Thoracic aorta (tissue), 2 donors: ENCODE measurements around the gene PHF23. TPM values are rescaled to one million over a fixed set of nuclear protein-coding genes. Genes with fewer than 3 reads are reported as not detected.
A peak's percentile ranks its signal among the peaks of the same experiment; 100 is the strongest.

Experiments used
- ATAC-seq: fragments of 150-250 bp; one replicate; pipeline ENCODE4 v1.8.0; 2017; ENCODE audit warnings: low read depth; ENCODE audit not compliant: insufficient number of reproducible peaks, low FRiP score
- DNase-seq: peaks from one replicate; pipeline ENCODE4 v3.0.0-alpha.2; 2020; ENCODE audit warnings: low spot score
- H3K27ac ChIP-seq, 2 donors: fragments of 200-600 bp; sonication (generic); 1 replicate in 1 of 2; 2 replicates in 1 of 2; pipeline ENCODE4 v1.5.1; 2016; ENCODE audit warnings: mild to moderate bottlenecking in 2 of 2, moderate library complexity in 2 of 2
- H3K27me3 ChIP-seq: fragments of 200-600 bp; sonication (generic); replicated peaks from 2 replicates; pipeline ENCODE4 v1.6.0; 2016; ENCODE audit warnings: mild to moderate bottlenecking; ENCODE audit not compliant: insufficient read depth
- H3K36me3 ChIP-seq: fragments of 200-600 bp; sonication (generic); one replicate; pipeline ENCODE4 v1.5.1; 2016
- H3K4me1 ChIP-seq, 2 donors: fragments of 200-600 bp; sonication (generic); 1 replicate in 1 of 2; 2 replicates in 1 of 2; pipeline versions ENCODE4 v1.5.1 to v1.6.0; 2016; ENCODE audit warnings: low read depth in 2 of 2, mild to moderate bottlenecking in 1 of 2; ENCODE audit not compliant: control insufficient read depth in 1 of 2
- H3K4me3 ChIP-seq: fragments of 200-600 bp; sonication (generic); 2 replicates; pipeline ENCODE4 v1.5.1; 2016; ENCODE audit warnings: mild to moderate bottlenecking
- H3K9me3 ChIP-seq: fragments of 200-600 bp; sonication (generic); 2 replicates; pipeline ENCODE4 v1.5.1; 2016
- total RNA-seq, 2 donors: library from RNA; depleted of rRNA; stranded (reverse); fragments of >200 nt; gene quantifications; one replicate each; pipeline versions ENCODE4 v1.1.0 to v1.2.3, GENCODE V29; 2016
- TF ChIP-seq, protein P1 (sequence below): fragments of 200-600 bp; sonication (generic); IDR thresholded peaks from one replicate; pipeline ENCODE4 v1.5.1; 2019; ENCODE audit warnings: antibody characterized with exemption

PHF23 gene
- total RNA-seq, 2 donors from 2014 or later: 25.1 to 44.7 TPM

- ATAC-seq (peak; percentile 52), DNase-seq (peak; percentile 85)
- Histone ChIP-seq H3K9me3 (no peaks in the 10 kb centered on the region), H3K4me3 (peak within 1 kb of the TSS; percentile 98), H3K27ac (peak within 1 kb of the TSS; percentile 99), H3K4me1 (peaks cover 18 to 36% of the 10 kb centered on the region in 2 donors), H3K36me3 (peaks cover 12% of the 10 kb centered on the region), H3K27me3 (no peaks in the 10 kb centered on the region)
- TF ChIP-seq, protein P1, sequence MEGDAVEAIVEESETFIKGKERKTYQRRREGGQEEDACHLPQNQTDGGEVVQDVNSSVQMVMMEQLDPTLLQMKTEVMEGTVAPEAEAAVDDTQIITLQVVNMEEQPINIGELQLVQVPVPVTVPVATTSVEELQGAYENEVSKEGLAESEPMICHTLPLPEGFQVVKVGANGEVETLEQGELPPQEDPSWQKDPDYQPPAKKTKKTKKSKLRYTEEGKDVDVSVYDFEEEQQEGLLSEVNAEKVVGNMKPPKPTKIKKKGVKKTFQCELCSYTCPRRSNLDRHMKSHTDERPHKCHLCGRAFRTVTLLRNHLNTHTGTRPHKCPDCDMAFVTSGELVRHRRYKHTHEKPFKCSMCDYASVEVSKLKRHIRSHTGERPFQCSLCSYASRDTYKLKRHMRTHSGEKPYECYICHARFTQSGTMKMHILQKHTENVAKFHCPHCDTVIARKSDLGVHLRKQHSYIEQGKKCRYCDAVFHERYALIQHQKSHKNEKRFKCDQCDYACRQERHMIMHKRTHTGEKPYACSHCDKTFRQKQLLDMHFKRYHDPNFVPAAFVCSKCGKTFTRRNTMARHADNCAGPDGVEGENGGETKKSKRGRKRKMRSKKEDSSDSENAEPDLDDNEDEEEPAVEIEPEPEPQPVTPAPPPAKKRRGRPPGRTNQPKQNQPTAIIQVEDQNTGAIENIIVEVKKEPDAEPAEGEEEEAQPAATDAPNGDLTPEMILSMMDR: no peak
Observed at GRCh38 chr17:7252176-7253043, 13.2 kb upstream of the PHF23 start, which contains the start of gene ELP5. ELP5 (plus strand) TSS chr17:7252215; CDS start chr17:7252551, 336 bp downstream.

GRCh38 chr17:7251661-7252175, 12.5 kb upstream of the PHF23 start, which contains the start of gene CTDNEP1:
CTDNEP1 (minus strand) TSS chr17:7251734; CDS start chr17:7251296, 438 bp downstream.
- H3K27ac ChIP-seq: peak within 1 kb of the TSS; percentile 99

DNA sequence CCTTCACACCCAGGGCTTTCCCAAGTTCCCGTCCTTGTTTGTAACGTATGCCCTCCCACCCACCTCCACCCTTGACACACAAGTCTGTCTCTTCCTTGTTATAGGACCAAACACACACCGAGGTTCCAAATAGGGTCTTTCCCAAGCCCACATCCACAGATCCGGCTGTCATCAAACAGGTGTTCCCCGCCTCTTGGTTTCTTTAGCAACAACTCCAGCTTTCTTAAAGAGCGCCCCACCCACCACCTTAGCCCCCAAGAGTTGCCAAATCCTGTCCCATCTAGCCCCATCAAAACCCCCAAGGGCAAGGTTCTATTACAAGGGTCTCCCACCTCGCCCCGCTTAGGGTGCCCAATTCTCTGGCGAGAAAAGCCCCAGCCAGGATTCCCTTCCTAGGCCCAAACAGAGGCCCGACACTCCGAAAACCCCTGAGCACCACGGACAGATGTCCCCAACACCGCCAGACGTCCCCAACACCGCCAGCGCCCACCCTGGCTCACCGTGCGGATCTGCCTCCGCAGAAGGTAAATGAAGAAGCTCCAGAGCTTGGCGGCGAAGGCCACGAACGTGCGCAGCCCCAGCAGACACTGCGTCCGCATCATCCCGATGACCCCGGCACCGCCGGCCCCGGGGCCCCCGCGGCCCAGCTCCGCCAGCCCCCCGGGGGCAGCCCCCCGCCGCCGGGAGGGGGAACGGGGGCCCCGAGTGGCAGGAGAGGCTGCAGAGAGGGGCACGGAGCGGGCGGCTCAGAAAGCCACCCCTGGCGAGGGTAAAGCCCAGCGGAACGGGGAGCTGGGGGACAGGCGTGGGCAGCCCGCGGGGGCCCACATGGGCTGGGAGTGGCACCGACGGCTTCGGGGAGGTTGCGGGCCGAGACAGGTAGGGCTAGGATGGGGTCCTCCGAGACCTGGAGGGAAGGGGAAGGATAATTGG, 11.7 kb upstream of the PHF23 start:
- peak overlapping the region; percentile 98 for H3K4me3 ChIP-seq
- H3K36me3 ChIP-seq: peaks cover 18% of the 10 kb centered on the region
- DNase-seq (no peak), ATAC-seq (no peak)
- H3K27ac ChIP-seq: peak overlapping the region; percentile 99
- no peaks in the 10 kb centered on the region for H3K9me3 ChIP-seq
- TF ChIP-seq, protein P1: no peak
- H3K27me3 ChIP-seq: no peaks in the 10 kb centered on the region
- peaks cover 18 to 36% of the 10 kb centered on the region in 2 donors for H3K4me1 ChIP-seq

More at GRCh38 chr17:7251661-7252175, 12.5 kb upstream of the PHF23 start, which contains the start of gene CTDNEP1:
- ATAC-seq (peak; percentile 98), DNase-seq (peak; percentile 94)
- H3K4me3 ChIP-seq: peak within 1 kb of the TSS; percentile 98
- TF ChIP-seq, protein P1: no peak
- no peaks in the 10 kb centered on the region for H3K27me3 ChIP-seq
- H3K36me3 ChIP-seq: peaks cover 13% of the 10 kb centered on the region
- no peaks in the 10 kb centered on the region for H3K9me3 ChIP-seq
- peaks cover 18 to 36% of the 10 kb centered on the region in 2 donors for H3K4me1 ChIP-seq

DNA sequence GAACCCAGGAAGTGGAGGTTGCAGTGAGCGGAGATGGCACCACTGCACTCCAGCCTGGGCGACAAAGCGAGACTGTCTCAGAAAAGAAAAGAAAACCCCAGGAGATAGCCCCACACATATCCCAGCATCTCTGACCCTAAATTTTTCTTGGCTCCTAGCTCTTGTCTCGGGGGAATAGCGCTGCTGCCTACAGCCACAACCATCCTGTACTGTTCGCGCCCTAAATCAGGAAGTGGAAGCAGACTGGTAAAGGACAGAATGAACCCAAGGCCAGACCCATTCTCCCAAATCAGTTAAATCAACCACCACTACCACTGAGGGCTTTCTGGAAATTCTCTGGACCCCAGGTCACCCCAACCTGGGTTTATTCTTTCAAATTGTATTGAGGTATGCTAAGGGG, 10.6 kb upstream of the PHF23 start:
- no peaks in the 10 kb centered on the region for H3K27me3 ChIP-seq
- H3K9me3 ChIP-seq: no peaks in the 10 kb centered on the region
- peak overlapping the region; percentile 98 for H3K4me3 ChIP-seq
- TF ChIP-seq, protein P1: no peak
- peaks cover 18 to 36% of the 10 kb centered on the region in 2 donors for H3K4me1 ChIP-seq
- no peak overlapping the region for H3K27ac ChIP-seq
- H3K36me3 ChIP-seq: peaks cover 16% of the 10 kb centered on the region
- no peak for ATAC-seq
- no peak for DNase-seq
